VCaP (cell line): ENCODE data around the gene KDM4C.
A peak's percentile ranks its signal among the peaks of the same experiment; 100 is the strongest.

Experiments used
- H3K27ac ChIP-seq: fragments of 450-650 bp; 2 replicates; pipeline ENCODE4 v1.5.1; 2017
- CTCF ChIP-seq: fragments of 450-650 bp; conservative IDR thresholded peaks from 2 replicates; pipeline ENCODE4 v1.5.1; 2017; ENCODE audit warnings: mild to moderate bottlenecking, moderate library complexity

The KDM4C gene

DNA sequence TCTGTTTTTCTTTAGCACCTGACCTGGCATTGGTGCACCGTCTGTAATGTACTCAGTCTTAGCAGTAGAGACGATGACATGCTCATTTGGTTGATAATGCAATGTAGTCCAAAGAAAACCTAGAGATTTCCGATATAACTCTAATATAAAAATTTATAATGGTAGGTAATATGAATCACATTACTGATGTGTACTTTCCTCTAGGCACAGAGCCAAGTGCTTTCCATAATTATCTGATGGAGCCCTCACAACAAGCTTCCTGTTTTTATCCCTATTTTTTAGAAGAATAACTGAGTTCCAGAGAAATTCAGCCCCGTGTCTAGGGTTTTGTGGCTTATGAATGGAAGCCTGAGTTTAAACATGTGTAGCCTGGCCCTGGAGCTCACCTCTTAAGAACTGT lies 53.7 kb downstream of the KDM4C start:
- peak overlapping the region; percentile 36 for H3K27ac ChIP-seq
- no peak for TF ChIP-seq CTCF

DNA sequence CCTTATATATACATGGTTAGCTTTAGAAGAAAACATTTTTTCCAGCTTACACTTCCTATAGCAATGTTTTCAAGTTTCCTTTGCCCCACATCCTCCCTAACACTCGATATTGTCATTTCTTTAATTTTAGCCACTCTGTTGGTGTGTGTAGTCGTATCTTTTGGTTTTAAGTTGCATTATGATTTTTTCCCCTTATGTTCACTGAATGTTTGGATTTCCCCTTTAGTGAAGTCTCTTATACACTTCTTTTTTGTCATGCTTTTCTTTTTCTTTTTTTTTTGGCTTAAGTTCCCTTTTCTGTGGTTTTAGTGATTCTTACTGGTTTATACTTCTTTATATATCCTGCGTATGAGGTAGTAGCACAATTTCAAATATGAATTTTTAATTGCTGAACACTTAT lies 58.8 kb downstream of the KDM4C start:
- no peak overlapping the region for H3K27ac ChIP-seq
- no peak for TF ChIP-seq CTCF

- no peak for TF ChIP-seq CTCF
- no peak overlapping the region for H3K27ac ChIP-seq
These were observed 60.6 kb downstream of the KDM4C start for GRCh38 chr9:6818292-6818922.

GRCh38 chr9:6819112-6819511 lies 61.3 kb downstream of the KDM4C start:
- TF ChIP-seq CTCF: no peak
- no peak overlapping the region for H3K27ac ChIP-seq

DNA sequence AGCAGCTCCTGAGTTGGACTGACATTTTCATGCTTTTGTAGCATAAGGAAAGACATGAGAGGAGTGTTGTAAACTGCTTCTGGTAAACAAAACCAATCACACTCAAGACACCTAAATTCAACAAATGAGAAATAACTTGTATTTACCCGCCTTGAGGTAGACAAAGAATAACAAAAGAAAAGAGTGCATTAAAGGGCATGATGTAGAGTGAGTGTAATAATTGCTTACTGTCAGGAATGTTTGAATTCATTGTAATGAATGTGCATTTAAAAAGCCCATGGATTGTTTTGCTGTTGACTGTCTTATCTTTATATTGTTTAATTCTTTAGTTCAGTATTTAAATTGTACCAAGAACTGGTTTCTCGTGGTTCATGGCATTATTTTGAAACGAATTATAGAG lies 61.8 kb downstream of the KDM4C start:
- H3K27ac ChIP-seq: no peak overlapping the region
- no peak for TF ChIP-seq CTCF

DNA sequence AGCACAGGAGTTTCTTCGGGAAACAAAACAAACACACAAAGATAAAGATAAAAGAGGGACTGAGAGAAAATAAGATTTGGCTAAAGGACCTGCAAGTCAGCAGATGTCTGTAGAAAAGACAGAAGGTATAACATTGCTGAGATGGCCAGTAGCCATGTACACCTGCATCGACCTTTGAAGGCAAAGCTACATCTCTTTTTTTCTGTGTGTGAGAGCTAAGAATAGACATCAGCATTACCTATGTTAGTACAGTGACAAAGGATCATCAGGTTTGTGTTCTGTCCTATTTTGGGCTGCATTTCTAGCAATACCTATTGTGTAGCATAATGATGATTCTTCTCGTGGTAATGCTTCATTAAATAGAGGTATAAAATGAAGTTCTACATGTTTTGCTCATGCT lies 64.9 kb downstream of the KDM4C start:
- TF ChIP-seq CTCF: no peak
- H3K27ac ChIP-seq: no peak overlapping the region

GRCh38 chr9:6827439-6828145 lies 69.8 kb downstream of the KDM4C start:
- TF ChIP-seq CTCF: peak; percentile 82
- no peak overlapping the region for H3K27ac ChIP-seq
